ENCODE results near the gene MS4A18.

MS4A18 gene

DNA sequence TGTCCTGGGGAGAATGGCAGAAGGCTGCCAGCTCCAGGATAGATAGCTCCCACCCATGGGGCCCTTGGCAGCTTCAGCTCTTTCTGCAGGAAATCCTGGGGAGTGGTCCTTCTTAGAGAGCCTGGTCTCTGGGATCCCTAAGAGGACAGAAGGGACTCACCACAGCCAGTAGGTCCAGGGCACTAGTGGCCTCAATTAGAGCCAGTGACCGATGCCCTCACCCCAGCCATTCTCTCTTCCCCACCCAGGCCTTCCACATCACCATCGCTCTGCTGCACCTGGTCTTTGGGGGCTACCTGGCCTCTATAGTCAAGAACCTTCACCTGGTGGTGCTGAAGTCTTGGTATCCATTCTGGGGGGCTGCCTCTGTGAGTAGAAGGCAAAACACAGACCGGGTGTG, 66.2 kb downstream of the MS4A18 start:
- no peak for DNase-seq

DNA sequence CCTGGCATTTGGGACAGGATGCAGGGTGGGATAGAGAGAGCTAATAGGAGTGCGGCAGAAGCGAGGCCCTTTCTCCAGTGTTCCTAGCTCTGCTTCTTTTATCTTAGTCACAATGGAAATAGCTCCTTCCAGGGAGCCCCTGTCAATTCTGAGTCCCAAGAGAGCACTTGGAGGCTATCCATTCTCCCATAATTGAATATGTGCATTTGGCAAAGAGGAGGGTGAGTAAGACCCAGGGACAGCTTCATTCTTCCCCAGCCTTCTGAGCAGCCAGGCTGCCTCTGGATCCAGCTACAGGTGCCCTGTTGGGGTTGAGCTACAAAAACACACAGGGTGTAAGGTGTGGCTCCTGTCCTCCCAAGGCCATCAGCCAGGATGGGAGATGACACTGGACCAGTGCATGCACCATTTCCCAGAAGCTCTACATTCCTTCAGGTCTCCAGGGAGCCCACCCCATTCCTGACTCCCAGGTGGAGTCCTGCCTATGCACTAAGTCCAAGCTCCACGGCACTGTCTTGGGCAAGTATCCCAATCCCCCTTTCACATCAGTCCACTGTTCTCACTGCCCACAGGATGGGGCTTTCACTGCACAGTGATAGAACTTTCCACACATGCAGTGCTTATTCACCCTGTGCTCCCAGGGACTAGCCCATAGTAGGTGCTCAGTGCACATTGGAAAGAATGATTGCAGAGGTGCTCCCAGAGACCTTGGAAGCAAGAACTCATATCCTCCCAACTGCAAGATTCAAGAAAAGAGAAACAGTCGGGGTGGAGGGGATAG, 66.8 kb downstream of the MS4A18 start:
- no peak for DNase-seq

DNA sequence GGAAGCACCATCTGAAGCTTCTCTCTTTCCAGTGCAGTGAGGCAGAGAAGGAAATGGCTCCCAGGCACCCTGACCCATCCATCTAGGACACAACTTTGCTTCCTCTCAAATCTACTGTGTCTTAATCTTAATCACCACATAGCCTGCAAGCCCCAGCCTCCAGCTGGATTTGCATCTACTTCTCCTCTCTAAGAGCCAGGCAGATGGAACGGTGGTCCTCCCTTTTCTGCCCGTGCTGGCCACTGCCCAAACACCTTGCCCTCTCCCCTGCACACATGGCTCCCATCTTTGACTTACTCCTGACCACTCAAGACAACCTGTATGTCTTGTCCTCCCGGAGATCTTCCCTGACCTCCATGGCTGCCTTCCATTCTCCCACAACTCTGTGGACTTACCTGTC, 68.0 kb downstream of the MS4A18 start:
- DNase-seq: no peak
